Dedifferentiated amniotic fluid mesenchymal stem cell (primary cell): ENCODE data around the gene MAGI3.
"Not testable (repeated sequence)": the region's sequence is repeated elsewhere in the genome, so short reads cannot be mapped to it uniquely, and the experiment has no call there.

Source experiments
- DNase-seq: peaks from one replicate; pipeline ENCODE4 v3.0.0-alpha.2; 2016; ENCODE audit errors: extremely low spot score

Gene MAGI3

GRCh38 chr1:113515498-113515897 lies 125.2 kb downstream of the MAGI3 start:
- DNase-seq: no peak

GRCh38 chr1:113517346-113517745 lies 127.0 kb downstream of the MAGI3 start:
- DNase-seq: no peak

- no peak for DNase-seq
Measured at GRCh38 chr1:113517983-113518382, 127.7 kb downstream of the MAGI3 start.

- DNase-seq: no peak
Measured at GRCh38 chr1:113519556-113519955, 129.2 kb downstream of the MAGI3 start.

GRCh38 chr1:113530021-113530420 lies 139.7 kb downstream of the MAGI3 start:
- no peak for DNase-seq

- DNase-seq: no peak
Measured at GRCh38 chr1:113531321-113531720, 141.0 kb downstream of the MAGI3 start.

- DNase-seq: no peak
Measured at GRCh38 chr1:113533061-113533460, 142.7 kb downstream of the MAGI3 start.

GRCh38 chr1:113534130-113534817 lies 144.0 kb downstream of the MAGI3 start:
- peak; percentile 81 for DNase-seq

GRCh38 chr1:113534875-113535274 lies 144.6 kb downstream of the MAGI3 start:
- peak; percentile 54 for DNase-seq

GRCh38 chr1:113536182-113536780 lies 146.0 kb downstream of the MAGI3 start:
- DNase-seq: peak; percentile 43

GRCh38 chr1:113538225-113538624 lies 147.9 kb downstream of the MAGI3 start:
- DNase-seq: no peak

GRCh38 chr1:113540335-113540734 lies 150.0 kb downstream of the MAGI3 start:
- DNase-seq: no peak

- DNase-seq: no peak
Measured at GRCh38 chr1:113541106-113541505, 150.8 kb downstream of the MAGI3 start.

- DNase-seq: no peak
Measured at GRCh38 chr1:113542221-113542701, 151.9 kb downstream of the MAGI3 start.

GRCh38 chr1:113543110-113543509 lies 152.8 kb downstream of the MAGI3 start:
- DNase-seq: no peak

GRCh38 chr1:113545210-113545609 lies 154.9 kb downstream of the MAGI3 start:
- no peak for DNase-seq

- no peak for DNase-seq
Measured at GRCh38 chr1:113545626-113546025, 155.3 kb downstream of the MAGI3 start.

GRCh38 chr1:113551728-113552127 lies 161.4 kb downstream of the MAGI3 start:
- DNase-seq: no peak

GRCh38 chr1:113552244-113552643 lies 161.9 kb downstream of the MAGI3 start:
- DNase-seq: no peak

GRCh38 chr1:113557187-113557586 lies 166.9 kb downstream of the MAGI3 start:
- DNase-seq: no peak

GRCh38 chr1:113565621-113566020 lies 175.3 kb downstream of the MAGI3 start:
- no peak for DNase-seq

GRCh38 chr1:113567427-113567826 lies 177.1 kb downstream of the MAGI3 start:
- DNase-seq: no peak

GRCh38 chr1:113575744-113576260 lies 185.5 kb downstream of the MAGI3 start:
- DNase-seq: not testable (repeated sequence)
